ENCODE measurements around the gene CRISP1.

DNA sequence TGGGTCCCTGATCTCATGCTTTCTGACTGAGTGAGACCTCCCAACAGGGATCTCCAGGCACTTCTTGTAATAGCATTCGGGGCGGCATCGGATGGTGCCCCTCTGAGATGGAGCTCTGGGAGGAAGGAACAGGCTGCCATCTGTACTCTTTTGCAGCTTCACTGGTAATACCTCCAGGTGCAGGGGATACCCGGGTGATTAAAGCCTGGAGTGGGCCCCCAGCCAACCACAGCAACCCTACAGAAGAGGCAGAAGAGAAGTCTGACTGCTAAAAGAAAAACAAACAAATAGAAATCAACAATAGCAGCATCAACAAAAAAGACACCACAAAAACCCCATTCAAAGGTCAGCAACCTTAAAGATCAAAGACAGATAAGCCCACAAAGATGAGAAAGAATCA is 60.2 kb downstream of the CRISP1 start:
- TF ChIP-seq BHLHE40 (IDR thresholded peaks at IDR 0.05; ENCODE audit: borderline replicate concordance in 1 of 2, low read depth in 2 of 2, low read length in 1 of 2) = no peak
- no peak for TF ChIP-seq EZH2 (IDR thresholded peaks at IDR 0.05; ENCODE audit: borderline replicate concordance, control insufficient read depth, low read depth, low read length)
- TF ChIP-seq, protein P1, sequence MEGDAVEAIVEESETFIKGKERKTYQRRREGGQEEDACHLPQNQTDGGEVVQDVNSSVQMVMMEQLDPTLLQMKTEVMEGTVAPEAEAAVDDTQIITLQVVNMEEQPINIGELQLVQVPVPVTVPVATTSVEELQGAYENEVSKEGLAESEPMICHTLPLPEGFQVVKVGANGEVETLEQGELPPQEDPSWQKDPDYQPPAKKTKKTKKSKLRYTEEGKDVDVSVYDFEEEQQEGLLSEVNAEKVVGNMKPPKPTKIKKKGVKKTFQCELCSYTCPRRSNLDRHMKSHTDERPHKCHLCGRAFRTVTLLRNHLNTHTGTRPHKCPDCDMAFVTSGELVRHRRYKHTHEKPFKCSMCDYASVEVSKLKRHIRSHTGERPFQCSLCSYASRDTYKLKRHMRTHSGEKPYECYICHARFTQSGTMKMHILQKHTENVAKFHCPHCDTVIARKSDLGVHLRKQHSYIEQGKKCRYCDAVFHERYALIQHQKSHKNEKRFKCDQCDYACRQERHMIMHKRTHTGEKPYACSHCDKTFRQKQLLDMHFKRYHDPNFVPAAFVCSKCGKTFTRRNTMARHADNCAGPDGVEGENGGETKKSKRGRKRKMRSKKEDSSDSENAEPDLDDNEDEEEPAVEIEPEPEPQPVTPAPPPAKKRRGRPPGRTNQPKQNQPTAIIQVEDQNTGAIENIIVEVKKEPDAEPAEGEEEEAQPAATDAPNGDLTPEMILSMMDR (IDR thresholded peaks at IDR 0.05 in 2 of 3, conservative IDR thresholded peaks at IDR 0.05 in 1 of 3; ENCODE audit: control insufficient read depth in 2 of 3, extremely low read depth in 1 of 3, insufficient read depth in 1 of 3, low read depth in 3 of 3, low read length in 3 of 3) = no peak
